HepG2 (cell line): ENCODE results near the gene U2AF1L4. TPM values are rescaled to one million over a fixed set of nuclear protein-coding genes. Genes with fewer than 3 reads are reported as not detected.

Source experiments
- CCDC6 ChIP-seq: sonication (generic); formaldehyde crosslinking; IDR thresholded peaks from 2 replicates; pipeline ENCODE4 v1.8.1; 2022; ENCODE audit warnings: mild to moderate bottlenecking, missing genetic modification reagents, moderate library complexity
- GFI1 ChIP-seq: sonication (generic); formaldehyde crosslinking; IDR thresholded peaks from 2 replicates; pipeline ENCODE4 v1.5.0; 2020; ENCODE audit warnings: missing genetic modification reagents, mild to moderate bottlenecking, borderline replicate concordance
- KDM1A ChIP-seq: IDR thresholded peaks from 2 replicates; pipeline ENCODE4 v1.6.1; 2016; ENCODE audit warnings: missing compliant biosample characterization
- KLF11 ChIP-seq: IDR thresholded peaks from 2 replicates; pipeline ENCODE4 v1.6.1; 2016; ENCODE audit warnings: missing compliant biosample characterization
- MIER2 ChIP-seq: IDR thresholded peaks from 2 replicates; pipeline ENCODE4 v1.6.1; 2016; ENCODE audit warnings: missing biosample characterization, missing genetic modification reagents
- MTA1 ChIP-seq: sonication (generic); formaldehyde crosslinking; IDR thresholded peaks from 2 replicates; pipeline ENCODE4 v1.4.0; 2020; ENCODE audit warnings: missing genetic modification reagents, mild to moderate bottlenecking, borderline replicate concordance
- NFAT5 ChIP-seq: sonication (generic); formaldehyde crosslinking; IDR thresholded peaks from 2 replicates; pipeline ENCODE4 v1.4.0; 2020; ENCODE audit warnings: missing genetic modification reagents
- NFKB2 ChIP-seq: sonication (generic); formaldehyde crosslinking; IDR thresholded peaks from 2 replicates; pipeline ENCODE4 v1.4.0; 2020; ENCODE audit warnings: missing genetic modification reagents, borderline replicate concordance
- PAF1 ChIP-seq: IDR thresholded peaks from 2 replicates; pipeline ENCODE4 v1.6.1; 2016; ENCODE audit warnings: missing genetic modification reagents, missing compliant biosample characterization
- PPARG ChIP-seq: conservative IDR thresholded peaks from 2 replicates; pipeline ENCODE4 v1.6.1; 2016; ENCODE audit warnings: missing biosample characterization, missing genetic modification reagents
- REXO4 ChIP-seq: sonication (generic); formaldehyde crosslinking; IDR thresholded peaks from 2 replicates; pipeline ENCODE4 v1.8.0; 2022; ENCODE audit warnings: missing genetic modification reagents, mild to moderate bottlenecking, borderline replicate concordance
- RFXANK ChIP-seq: IDR thresholded peaks from 2 replicates; pipeline ENCODE4 v1.6.1; 2016
- TBX2 ChIP-seq: sonication (generic); formaldehyde crosslinking; IDR thresholded peaks from 2 replicates; pipeline ENCODE4 v1.5.0; 2020; ENCODE audit warnings: missing genetic modification reagents, mild to moderate bottlenecking, borderline replicate concordance
- TP53 ChIP-seq: sonication (generic); formaldehyde crosslinking; conservative IDR thresholded peaks from 2 replicates; pipeline ENCODE4 v1.4.0; 2020; ENCODE audit warnings: missing genetic modification reagents
- ZBTB38 ChIP-seq: sonication (generic); formaldehyde crosslinking; IDR thresholded peaks from 2 replicates; pipeline ENCODE4 v1.5.1; 2020; ENCODE audit warnings: mild to moderate bottlenecking, missing genetic modification reagents
- ZKSCAN1 ChIP-seq: fragments of 150-350 bp; IDR thresholded peaks from 2 replicates; pipeline ENCODE4 v1.6.1; 2014; ENCODE audit warnings: low read length
- ZNF251 ChIP-seq: sonication (generic); formaldehyde crosslinking; IDR thresholded peaks from 2 replicates; pipeline ENCODE4 v1.9.0; 2021; ENCODE audit warnings: mild to moderate bottlenecking, missing genetic modification reagents
- ZNF619 ChIP-seq: sonication (generic); formaldehyde crosslinking; IDR thresholded peaks from 2 replicates; pipeline ENCODE4 v1.4.0; 2020; ENCODE audit warnings: mild to moderate bottlenecking, missing genetic modification reagents
- ZNF724P ChIP-seq: sonication (generic); formaldehyde crosslinking; IDR thresholded peaks from 2 replicates; pipeline ENCODE4 v1.8.0; 2022; ENCODE audit warnings: missing genetic modification reagents, borderline replicate concordance
- ZNF75D ChIP-seq: sonication (generic); formaldehyde crosslinking; IDR thresholded peaks from 2 replicates; pipeline ENCODE4 v1.8.1; 2023; ENCODE audit warnings: missing genetic modification reagents, mild to moderate bottlenecking, borderline replicate concordance
- polyA plus RNA-seq, 8 experiments: library from polyadenylated mRNA; depleted of rRNA in 3 of 8; stranded (reverse) in 7 of 8; unstranded in 1 of 8; fragments of >200 nt; fragmentation: Illumina TruSeq in 4 of 8; extraction: Trizol in 4 of 8; gene quantifications; 2 replicates each; pipeline versions ENCODE4 v1.2.1 to v1.2.3, GENCODE V29; 2011 to 2016; ENCODE audit warnings: low read depth in 4 of 8, missing spikeins in 1 of 8, mixed read lengths in 1 of 8; ENCODE audit not compliant: insufficient read depth in 1 of 8
- total RNA-seq, 5 experiments: library from RNA; depleted of rRNA; stranded (reverse); fragments of >200 nt; fragmentation: Illumina TruSeq; extraction: Trizol; gene quantifications; 2 replicates each; pipeline ENCODE4 v1.2.3, GENCODE V29; 2016; ENCODE audit warnings: low read depth in 1 of 5
- TF ChIP-seq, protein P1 (sequence below): sonication (generic); formaldehyde crosslinking; conservative IDR thresholded peaks from 2 replicates; pipeline ENCODE4 v1.5.0; 2020; ENCODE audit warnings: missing genetic modification reagents
- TF ChIP-seq, protein P2 (sequence below): IDR thresholded peaks from 2 replicates; pipeline ENCODE4 v1.6.1; 2016; ENCODE audit warnings: low read depth

Gene U2AF1L4
- total and polyA plus RNA-seq, 2 of the 13 experiments (the other 11 are each of a cell fraction or from before 2014, with no cell fraction given): 7.9 to 15.4 TPM

DNA sequence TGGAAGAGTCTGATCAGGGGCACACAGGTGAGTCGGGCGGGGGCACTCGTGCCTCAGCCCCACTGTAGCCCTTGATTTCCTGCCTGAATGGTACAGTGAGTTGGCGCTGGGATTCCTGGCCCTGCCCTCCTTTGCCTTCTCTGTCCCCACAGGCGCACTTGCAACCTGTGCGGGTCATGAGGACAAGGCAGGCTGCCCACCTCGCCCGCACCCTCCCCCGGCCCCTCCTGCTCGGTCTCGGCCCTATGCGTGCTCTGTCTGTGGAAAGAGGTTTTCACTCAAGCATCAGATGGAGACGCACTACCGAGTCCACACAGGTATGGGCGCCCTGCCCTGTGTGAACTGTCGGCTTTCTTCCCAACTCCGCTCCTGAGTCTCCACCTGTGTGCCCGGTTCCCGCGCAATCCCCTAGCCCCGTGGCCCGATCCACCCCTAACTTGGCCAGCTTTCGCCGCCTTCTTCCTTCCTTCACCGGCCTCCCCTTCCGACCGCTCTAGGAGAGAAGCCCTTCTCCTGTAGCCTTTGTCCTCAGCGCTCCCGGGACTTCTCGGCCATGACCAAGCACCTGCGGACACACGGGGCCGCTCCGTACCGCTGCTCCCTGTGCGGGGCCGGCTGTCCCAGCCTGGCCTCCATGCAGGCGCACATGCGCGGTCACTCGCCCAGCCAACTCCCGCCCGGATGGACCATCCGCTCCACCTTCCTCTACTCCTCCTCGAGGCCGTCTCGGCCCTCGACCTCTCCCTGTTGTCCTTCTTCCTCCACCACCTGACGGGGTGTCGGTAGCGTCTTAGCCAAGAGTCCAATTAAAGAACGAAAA is 29.0 kb downstream of the U2AF1L4 start (continued):
- TF ChIP-seq, protein P1, sequence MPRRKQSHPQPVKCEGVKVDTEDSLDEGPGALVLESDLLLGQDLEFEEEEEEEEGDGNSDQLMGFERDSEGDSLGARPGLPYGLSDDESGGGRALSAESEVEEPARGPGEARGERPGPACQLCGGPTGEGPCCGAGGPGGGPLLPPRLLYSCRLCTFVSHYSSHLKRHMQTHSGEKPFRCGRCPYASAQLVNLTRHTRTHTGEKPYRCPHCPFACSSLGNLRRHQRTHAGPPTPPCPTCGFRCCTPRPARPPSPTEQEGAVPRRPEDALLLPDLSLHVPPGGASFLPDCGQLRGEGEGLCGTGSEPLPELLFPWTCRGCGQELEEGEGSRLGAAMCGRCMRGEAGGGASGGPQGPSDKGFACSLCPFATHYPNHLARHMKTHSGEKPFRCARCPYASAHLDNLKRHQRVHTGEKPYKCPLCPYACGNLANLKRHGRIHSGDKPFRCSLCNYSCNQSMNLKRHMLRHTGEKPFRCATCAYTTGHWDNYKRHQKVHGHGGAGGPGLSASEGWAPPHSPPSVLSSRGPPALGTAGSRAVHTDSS (CRISPR knock-in tag): no peak
- TF ChIP-seq ZNF619 (CRISPR knock-in tag) (no peak), RFXANK (CRISPR knock-in tag) (0 out of 2 replicates have a peak, but pooled peaks have one; percentile 37), MTA1 (CRISPR knock-in tag) (no peak; the same call in 1 of the 2 replicates), NFAT5 (CRISPR knock-in tag) (no peak; the same call in 1 of the 2 replicates), PAF1 (CRISPR knock-in tag) (no peak), MIER2 (CRISPR knock-in tag) (0 out of 2 replicates have a peak, but pooled peaks have one; percentile 11), ZNF251 (CRISPR knock-in tag) (no peak), KLF11 (CRISPR knock-in tag) (0 out of 2 replicates have a peak, but pooled peaks have one; percentile 23), ZNF724P (CRISPR knock-in tag) (no peak; the same call in 1 of the 2 replicates), REXO4 (CRISPR knock-in tag) (no peak), NFKB2 (no peak), PPARG (CRISPR knock-in tag) (no peak), KDM1A (CRISPR knock-in tag) (no peak), TBX2 (CRISPR knock-in tag) (peak; percentile 64; the same call in 1 of the 2 replicates), ZKSCAN1 (no peak), GFI1 (no peak), ZBTB38 (CRISPR knock-in tag) (no peak), ZNF75D (CRISPR knock-in tag) (no peak), TP53 (CRISPR knock-in tag) (no peak), CCDC6 (no peak)
- TF ChIP-seq, protein P2, sequence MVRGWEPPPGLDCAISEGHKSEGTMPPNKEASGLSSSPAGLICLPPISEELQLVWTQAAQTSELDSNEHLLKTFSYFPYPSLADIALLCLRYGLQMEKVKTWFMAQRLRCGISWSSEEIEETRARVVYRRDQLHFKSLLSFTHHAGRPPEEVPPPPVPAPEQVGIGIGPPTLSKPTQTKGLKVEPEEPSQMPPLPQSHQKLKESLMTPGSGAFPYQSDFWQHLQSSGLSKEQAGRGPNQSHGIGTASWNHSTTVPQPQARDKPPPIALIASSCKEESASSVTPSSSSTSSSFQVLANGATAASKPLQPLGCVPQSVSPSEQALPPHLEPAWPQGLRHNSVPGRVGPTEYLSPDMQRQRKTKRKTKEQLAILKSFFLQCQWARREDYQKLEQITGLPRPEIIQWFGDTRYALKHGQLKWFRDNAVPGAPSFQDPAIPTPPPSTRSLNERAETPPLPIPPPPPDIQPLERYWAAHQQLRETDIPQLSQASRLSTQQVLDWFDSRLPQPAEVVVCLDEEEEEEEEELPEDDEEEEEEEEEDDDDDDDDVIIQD (CRISPR knock-in tag): no peak
